Loucy (cell line): ENCODE data around the gene IQCH.

Experiments
- H2AFZ ChIP-seq: fragments of 200-600 bp; sonication (generic); 2 replicates; pipeline ENCODE4 v1.6.0; 2016; ENCODE audit warnings: antibody characterized with exemption, mild to moderate bottlenecking, low read length, moderate library complexity
- H3F3A ChIP-seq: fragments of 200-600 bp; 2 replicates; pipeline ENCODE4 v1.6.0; 2016; ENCODE audit warnings: antibody characterized with exemption, low read depth, mild to moderate bottlenecking
- H3K27me3 ChIP-seq: fragments of 200-600 bp; sonication (generic); 2 replicates; pipeline ENCODE4 v1.6.1; 2014; ENCODE audit warnings: low read length, mild to moderate bottlenecking; ENCODE audit not compliant: insufficient read depth, poor library complexity, severe bottlenecking
- H3K36me3 ChIP-seq: fragments of 200-600 bp; sonication (generic); 2 replicates; pipeline ENCODE4 v1.6.1; 2016; ENCODE audit warnings: low read length; ENCODE audit not compliant: insufficient read depth
- H3K4me1 ChIP-seq: fragments of 200-600 bp; sonication (generic); 2 replicates; pipeline ENCODE4 v1.5.1; 2014; ENCODE audit warnings: low read length, mild to moderate bottlenecking; ENCODE audit not compliant: insufficient read depth, poor library complexity, severe bottlenecking
- H3K4me2 ChIP-seq: fragments of 200-600 bp; sonication (generic); 2 replicates; pipeline ENCODE4 v1.6.0; 2014; ENCODE audit warnings: antibody characterized with exemption, low read length, low read depth, mild to moderate bottlenecking; ENCODE audit not compliant: poor library complexity, severe bottlenecking
- H3K4me3 ChIP-seq: fragments of 200-600 bp; sonication (generic); 2 replicates; pipeline ENCODE4 v1.5.1; 2014; ENCODE audit warnings: low read length, mild to moderate bottlenecking, mixed read lengths; ENCODE audit not compliant: poor library complexity, severe bottlenecking
- H3K79me2 ChIP-seq: fragments of 200-600 bp; sonication (generic); 2 replicates; pipeline ENCODE4 v1.6.1; 2014; ENCODE audit warnings: low read length; ENCODE audit not compliant: insufficient read depth
- H3K9ac ChIP-seq: fragments of 200-600 bp; sonication (generic); 2 replicates; pipeline ENCODE4 v1.6.0; 2014; ENCODE audit warnings: mild to moderate bottlenecking, low read depth, low read length, moderate library complexity; ENCODE audit not compliant: poor library complexity, severe bottlenecking
- H3K9me2 ChIP-seq: fragments of 200-600 bp; sonication (generic); replicated peaks from 2 replicates; pipeline ENCODE4 v1.6.1; 2016; ENCODE audit warnings: low read depth, low read length, mixed read lengths
- H3K9me3 ChIP-seq: fragments of 200-600 bp; sonication (generic); 2 replicates; pipeline ENCODE4 v1.6.1; 2014; ENCODE audit warnings: mild to moderate bottlenecking, antibody characterized with exemption, low read length, low read depth; ENCODE audit not compliant: insufficient read depth
- H4K20me1 ChIP-seq: fragments of 200-600 bp; sonication (generic); 2 replicates; pipeline ENCODE4 v1.6.0; 2014; ENCODE audit warnings: antibody characterized with exemption, low read length, mild to moderate bottlenecking; ENCODE audit not compliant: insufficient read depth, poor library complexity, severe bottlenecking
- EZH2phosphoT487 ChIP-seq: fragments of 200-600 bp; IDR thresholded peaks from 2 replicates; pipeline ENCODE4 v1.6.1; 2018; ENCODE audit warnings: antibody characterized with exemption, mild to moderate bottlenecking, moderate library complexity, borderline replicate concordance
- TF ChIP-seq, protein P1 (sequence below): fragments of 200-600 bp; sonication (generic); conservative IDR thresholded peaks from 2 replicates; pipeline ENCODE4 v1.5.1; 2014; ENCODE audit warnings: mild to moderate bottlenecking, antibody characterized with exemption, low read length

IQCH gene

DNA sequence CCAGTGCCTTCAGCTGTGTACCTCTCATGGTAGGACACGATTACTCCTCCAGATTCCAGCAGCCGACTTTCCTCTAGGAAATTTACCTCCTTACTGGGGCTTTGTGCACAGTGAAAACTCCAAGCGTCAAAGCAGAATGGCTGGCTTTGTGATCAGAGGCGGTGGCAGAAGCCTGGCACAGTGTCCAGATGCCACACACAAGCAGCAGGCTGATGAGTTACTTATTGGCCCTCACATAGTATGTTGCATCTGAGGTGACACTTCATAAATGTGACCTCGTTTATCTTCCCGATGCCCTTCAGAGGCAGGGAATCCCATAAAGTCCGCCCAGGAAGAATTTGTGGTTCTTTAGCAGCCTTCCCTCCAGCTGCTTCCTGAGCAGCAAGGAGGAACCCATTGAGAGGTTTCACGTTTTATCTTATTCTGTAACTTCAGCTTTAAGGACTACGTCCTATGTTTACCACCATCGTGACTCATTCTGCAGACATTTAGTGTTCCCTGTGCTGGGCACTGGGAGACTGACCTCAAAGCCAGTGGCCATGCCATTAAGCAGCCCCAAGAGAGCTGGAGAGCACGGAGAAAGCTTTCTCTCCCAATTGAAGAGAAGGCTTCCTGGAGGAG is 159.3 kb downstream of the IQCH start:
- H3F3A ChIP-seq: no peaks in the 10 kb centered on the region
- TF ChIP-seq EZH2phosphoT487: no peak
- TF ChIP-seq, protein P1, sequence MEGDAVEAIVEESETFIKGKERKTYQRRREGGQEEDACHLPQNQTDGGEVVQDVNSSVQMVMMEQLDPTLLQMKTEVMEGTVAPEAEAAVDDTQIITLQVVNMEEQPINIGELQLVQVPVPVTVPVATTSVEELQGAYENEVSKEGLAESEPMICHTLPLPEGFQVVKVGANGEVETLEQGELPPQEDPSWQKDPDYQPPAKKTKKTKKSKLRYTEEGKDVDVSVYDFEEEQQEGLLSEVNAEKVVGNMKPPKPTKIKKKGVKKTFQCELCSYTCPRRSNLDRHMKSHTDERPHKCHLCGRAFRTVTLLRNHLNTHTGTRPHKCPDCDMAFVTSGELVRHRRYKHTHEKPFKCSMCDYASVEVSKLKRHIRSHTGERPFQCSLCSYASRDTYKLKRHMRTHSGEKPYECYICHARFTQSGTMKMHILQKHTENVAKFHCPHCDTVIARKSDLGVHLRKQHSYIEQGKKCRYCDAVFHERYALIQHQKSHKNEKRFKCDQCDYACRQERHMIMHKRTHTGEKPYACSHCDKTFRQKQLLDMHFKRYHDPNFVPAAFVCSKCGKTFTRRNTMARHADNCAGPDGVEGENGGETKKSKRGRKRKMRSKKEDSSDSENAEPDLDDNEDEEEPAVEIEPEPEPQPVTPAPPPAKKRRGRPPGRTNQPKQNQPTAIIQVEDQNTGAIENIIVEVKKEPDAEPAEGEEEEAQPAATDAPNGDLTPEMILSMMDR: no peak
- H3K27me3 ChIP-seq: no peaks in the 10 kb centered on the region
- H3K9me2 ChIP-seq: no peaks in the 10 kb centered on the region
- no peaks in the 10 kb centered on the region for H3K79me2 ChIP-seq
- peaks cover 26% of the 10 kb centered on the region for H3K4me1 ChIP-seq
- no peaks in the 10 kb centered on the region for H3K36me3 ChIP-seq
- no peak overlapping the region for H3K4me3 ChIP-seq
- no peak overlapping the region for H2AFZ ChIP-seq
- H3K9me3 ChIP-seq: no peaks in the 10 kb centered on the region
- peak overlapping the region; percentile 35 for H3K4me2 ChIP-seq
- no peaks in the 10 kb centered on the region for H4K20me1 ChIP-seq
- H3K9ac ChIP-seq: no peak overlapping the region

DNA sequence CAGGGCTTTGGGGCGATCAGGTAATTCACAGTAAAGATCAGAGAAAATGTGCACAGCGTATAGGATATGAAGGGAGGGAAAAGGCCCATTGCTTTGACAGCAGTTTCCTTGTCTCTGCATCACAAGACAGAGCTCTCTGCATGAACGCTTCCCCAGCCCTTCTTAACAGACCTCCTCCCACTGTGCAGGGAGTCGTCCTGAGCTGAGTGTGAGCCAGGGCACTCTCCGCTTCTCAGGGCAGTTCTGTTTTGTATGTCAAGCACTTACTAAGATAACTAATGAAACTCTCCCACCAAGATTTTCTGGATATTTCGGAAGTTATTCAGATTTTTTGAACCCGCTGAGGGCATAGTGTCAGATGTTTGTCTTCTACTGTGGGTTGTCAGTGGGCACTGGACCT is 160.6 kb downstream of the IQCH start:
- no peak overlapping the region for H3K9ac ChIP-seq
- no peaks in the 10 kb centered on the region for H3K79me2 ChIP-seq
- H3K9me3 ChIP-seq: no peaks in the 10 kb centered on the region
- H3F3A ChIP-seq: no peaks in the 10 kb centered on the region
- no peaks in the 10 kb centered on the region for H3K36me3 ChIP-seq
- TF ChIP-seq, protein P1: no peak
- no peak for TF ChIP-seq EZH2phosphoT487
- peaks cover 15% of the 10 kb centered on the region for H3K4me1 ChIP-seq
- H3K4me2 ChIP-seq: no peak overlapping the region
- no peak overlapping the region for H2AFZ ChIP-seq
- H3K4me3 ChIP-seq: no peak overlapping the region
- no peaks in the 10 kb centered on the region for H3K9me2 ChIP-seq
- H4K20me1 ChIP-seq: no peaks in the 10 kb centered on the region
- H3K27me3 ChIP-seq: no peaks in the 10 kb centered on the region

DNA sequence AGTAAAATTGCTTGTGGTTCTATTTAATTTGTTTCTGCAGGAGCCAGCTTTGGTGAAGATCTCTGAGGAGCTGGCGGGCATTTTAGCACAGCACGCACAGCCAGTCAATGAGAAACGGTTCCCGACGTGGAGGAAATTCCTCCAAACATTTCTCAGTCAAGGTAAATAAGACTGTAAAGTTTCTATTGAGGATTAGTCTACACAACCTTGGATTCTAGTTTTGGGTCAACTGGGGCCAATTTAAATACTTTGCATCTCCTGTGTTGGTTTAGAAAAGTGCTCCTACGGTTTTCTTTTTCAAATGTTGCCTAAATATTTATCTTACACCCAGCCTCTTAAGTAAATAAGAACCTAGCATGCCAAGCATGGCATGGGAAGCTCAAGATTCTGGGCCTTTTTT is 162.3 kb downstream of the IQCH start:
- TF ChIP-seq, protein P1: no peak
- TF ChIP-seq EZH2phosphoT487: no peak
- peak overlapping the region; percentile 41; the same call in 1 of the 2 replicates for H2AFZ ChIP-seq
- no peak overlapping the region for H3K4me2 ChIP-seq
- no peaks in the 10 kb centered on the region for H3K79me2 ChIP-seq
- peaks cover 15% of the 10 kb centered on the region for H3K4me1 ChIP-seq
- no peaks in the 10 kb centered on the region for H4K20me1 ChIP-seq
- no peaks in the 10 kb centered on the region for H3K9me3 ChIP-seq
- H3K9ac ChIP-seq: no peak overlapping the region
- no peaks in the 10 kb centered on the region for H3F3A ChIP-seq
- H3K36me3 ChIP-seq: no peaks in the 10 kb centered on the region
- no peak overlapping the region for H3K4me3 ChIP-seq
- no peaks in the 10 kb centered on the region for H3K27me3 ChIP-seq
- no peaks in the 10 kb centered on the region for H3K9me2 ChIP-seq
